ENCODE results near the gene TCOF1. TPM values are rescaled to one million over a fixed set of nuclear protein-coding genes. Genes with fewer than 3 reads are reported as not detected.
A peak's percentile ranks its signal among the peaks of the same experiment; 100 is the strongest.

The TCOF1 gene
- polyA plus RNA-seq, 1 donor (not counting 4 experiments of a cell fraction or from before 2014, with no cell fraction given) = 13.6 TPM

DNA sequence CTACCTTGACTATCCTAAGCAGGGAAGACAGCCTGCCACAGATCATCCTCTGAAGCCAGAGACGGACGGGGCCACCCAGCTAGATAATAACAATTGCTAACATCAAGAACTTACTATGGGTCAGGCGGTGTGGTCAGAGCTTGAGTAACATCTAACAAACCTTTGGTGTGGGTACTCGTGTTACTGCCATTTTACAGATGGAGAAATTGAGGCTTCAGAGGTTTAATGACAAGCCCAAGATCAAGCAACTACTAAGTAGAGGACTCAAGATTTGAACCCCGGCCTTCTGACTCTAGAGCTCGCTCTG lies 38.1 kb upstream of the TCOF1 start:
- TF ChIP-seq CTCF (optimal IDR thresholded peaks at IDR 0.05 in 1 of 3, IDR thresholded peaks at IDR 0.05 in 1 of 3, conservative IDR thresholded peaks at IDR 0.05 in 1 of 3; ENCODE audit: extremely low read depth in 1 of 3, insufficient read depth in 2 of 3, low read length in 3 of 3) (no peak), EZH2 (IDR thresholded peaks at IDR 0.05; ENCODE audit: low read length) (no peak)
- dilution Hi-C loops (cut with MboI; ENCODE audit: extremely low pct_ligation_motif_present, low sequenced_read_pairs) = no loop called here
- Histone ChIP-seq H3K27me3 (ENCODE audit: control insufficient read depth, extremely low read depth, insufficient read depth, low read length) (no peaks in the 10 kb centered on the region), H3K79me2 (ENCODE audit: control insufficient read depth, insufficient read depth, low read length) (no peaks in the 10 kb centered on the region), H3K4me2 (ENCODE audit: control insufficient read depth, extremely low read depth, insufficient read depth, low read depth, low read length) (peak overlapping the region; percentile 72), H2AFZ (ENCODE audit: control insufficient read depth, low read length) (no peak overlapping the region), H3K9me3 (ENCODE audit: control insufficient read depth, low read depth, low read length) (no peaks in the 10 kb centered on the region), H3K27ac (ENCODE audit: control insufficient read depth, insufficient read depth, low read length) (peak overlapping the region; percentile 93), H3K36me3 (ENCODE audit: control insufficient read depth in 2 of 2, extremely low read depth in 1 of 2, insufficient read depth in 2 of 2, low read length in 2 of 2) (no peaks in the 10 kb centered on the region), H3K9me1 (ENCODE audit: control insufficient read depth, extremely low read depth, insufficient read depth, low read length) (peaks cover 2% of the 10 kb centered on the region), H3K9ac (ENCODE audit: control insufficient read depth, extremely low read depth, insufficient read depth, low read length) (peak overlapping the region; percentile 59), H4K20me1 (ENCODE audit: control insufficient read depth, extremely low read depth, insufficient read depth, low read length) (no peaks in the 10 kb centered on the region), H3K4me1 (ENCODE audit: control insufficient read depth, extremely low read depth, insufficient read depth, low read length) (peaks cover 70% of the 10 kb centered on the region), H3K4me3 (ENCODE audit: control insufficient read depth in 2 of 3, extremely low read depth in 1 of 3, insufficient read depth in 2 of 3, low read depth in 1 of 3, low read length in 3 of 3) (peak overlapping the region in 1 of 3 experiments; percentile 21)
- no peak for FAIRE-seq
- DNase-seq (ENCODE audit: low read depth, low spot score) = no peak

DNA sequence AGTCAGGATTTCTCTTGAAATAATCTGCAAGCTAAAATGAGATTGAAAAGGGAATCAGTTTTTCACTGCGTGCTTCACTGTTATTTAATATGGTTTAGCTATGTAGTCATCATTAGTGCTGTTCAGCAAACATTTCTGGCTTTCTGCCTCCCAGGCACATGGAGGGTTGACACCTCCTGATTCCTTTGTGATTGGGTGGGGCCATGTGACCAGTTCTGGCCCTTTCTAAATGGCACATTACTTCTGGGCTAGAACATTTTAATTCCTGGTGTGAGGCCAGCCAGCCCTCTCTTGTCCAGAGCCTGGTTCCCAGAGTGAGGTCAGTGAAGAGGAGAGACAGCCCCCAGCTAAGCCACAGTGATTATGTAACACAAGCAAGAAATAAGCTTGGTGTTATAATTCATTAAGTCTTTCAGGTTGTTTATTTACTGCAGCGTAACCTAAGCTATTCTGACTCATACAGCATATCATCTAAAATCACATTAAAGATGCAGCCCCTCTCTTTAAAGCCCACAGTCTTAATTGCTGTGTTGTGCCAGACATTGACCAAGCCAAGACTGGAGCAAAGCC lies 37.4 kb upstream of the TCOF1 start:
- peak overlapping the region; percentile 15 for H3K4me2 ChIP-seq (ENCODE audit: control insufficient read depth, extremely low read depth, insufficient read depth, low read depth, low read length)

More for the DNA sequence above, 37.4 kb upstream of the TCOF1 start:
- Histone ChIP-seq H4K20me1 (ENCODE audit: control insufficient read depth, extremely low read depth, insufficient read depth, low read length) (no peaks in the 10 kb centered on the region), H3K36me3 (ENCODE audit: control insufficient read depth in 2 of 2, extremely low read depth in 1 of 2, insufficient read depth in 2 of 2, low read length in 2 of 2) (no peaks in the 10 kb centered on the region), H3K9me1 (ENCODE audit: control insufficient read depth, extremely low read depth, insufficient read depth, low read length) (peaks cover 2% of the 10 kb centered on the region), H3K27ac (ENCODE audit: control insufficient read depth, insufficient read depth, low read length) (peak overlapping the region; percentile 93), H3K9ac (ENCODE audit: control insufficient read depth, extremely low read depth, insufficient read depth, low read length) (peak overlapping the region; percentile 42), H3K27me3 (ENCODE audit: control insufficient read depth, extremely low read depth, insufficient read depth, low read length) (no peaks in the 10 kb centered on the region), H3K4me3 (ENCODE audit: control insufficient read depth in 2 of 3, extremely low read depth in 1 of 3, insufficient read depth in 2 of 3, low read depth in 1 of 3, low read length in 3 of 3) (no peak overlapping the region), H3K79me2 (ENCODE audit: control insufficient read depth, insufficient read depth, low read length) (no peaks in the 10 kb centered on the region), H3K4me1 (ENCODE audit: control insufficient read depth, extremely low read depth, insufficient read depth, low read length) (peaks cover 70% of the 10 kb centered on the region), H3K9me3 (ENCODE audit: control insufficient read depth, low read depth, low read length) (no peaks in the 10 kb centered on the region), H2AFZ (ENCODE audit: control insufficient read depth, low read length) (no peak overlapping the region)
- DNase-seq (ENCODE audit: low read depth, low spot score) (peak; percentile 57), FAIRE-seq (peak; percentile 67)
- TF ChIP-seq CTCF (optimal IDR thresholded peaks at IDR 0.05 in 1 of 3, IDR thresholded peaks at IDR 0.05 in 1 of 3, conservative IDR thresholded peaks at IDR 0.05 in 1 of 3; ENCODE audit: extremely low read depth in 1 of 3, insufficient read depth in 2 of 3, low read length in 3 of 3) (no peak), EZH2 (IDR thresholded peaks at IDR 0.05; ENCODE audit: low read length) (no peak)
- dilution Hi-C loops (cut with MboI; ENCODE audit: extremely low pct_ligation_motif_present, low sequenced_read_pairs) = no loop called here

All from keratinocyte (primary cell).